Heart right ventricle (tissue), 16 donors: Measurements from ENCODE around the gene TWNK. TPM values are rescaled to one million over a fixed set of nuclear protein-coding genes. Genes with fewer than 3 reads are reported as not detected.

ENCODE experiments used
- ATAC-seq, 8 donors: fragments of 200-7000 bp; cut with Tn5 transposase; one replicate each; pipeline ENCODE4 v1.9.1; 2020; ENCODE audit warnings: mild to moderate bottlenecking in 8 of 8, moderate library complexity in 8 of 8, moderate number of reproducible peaks in 1 of 8
- DNase-seq, 2 donors: peaks; one replicate each; pipeline ENCODE4 v3.0.0-alpha.2; 2020
- H3K27ac ChIP-seq, 10 donors: fragments of 200-600 bp; sonication (generic) in 2 of 10; one replicate each; pipeline versions ENCODE4 v1.5.0 to v1.8.0; 2020 to 2022; ENCODE audit warnings: mild to moderate bottlenecking in 3 of 10
- H3K27me3 ChIP-seq, 7 donors: fragments of 200-600 bp; one replicate each; pipeline ENCODE4 v1.8.0; 2021 to 2022; ENCODE audit warnings: mild to moderate bottlenecking in 2 of 7
- H3K36me3 ChIP-seq, 9 donors: fragments of 200-600 bp; sonication (generic) in 1 of 9; one replicate each; pipeline versions ENCODE4 v1.5.0 to v1.8.0; 2020 to 2022; ENCODE audit warnings: mild to moderate bottlenecking in 2 of 9
- H3K4me1 ChIP-seq, 9 donors: fragments of 200-600 bp; sonication (generic) in 1 of 9; one replicate each; pipeline versions ENCODE4 v1.5.0 to v1.8.0; 2020 to 2022; ENCODE audit warnings: mild to moderate bottlenecking in 4 of 9
- H3K4me3 ChIP-seq, 10 donors: fragments of 200-600 bp; sonication (generic) in 2 of 10; one replicate each; pipeline versions ENCODE4 v1.5.0 to v1.8.0; 2020 to 2022; ENCODE audit warnings: mild to moderate bottlenecking in 7 of 10, moderate library complexity in 2 of 10
- H3K9me3 ChIP-seq, 11 donors: fragments of 200-600 bp in 10 of 11; sonication (generic) in 2 of 11; one replicate each; pipeline versions ENCODE4 v1.5.0 to v1.8.0; 2013 to 2022; ENCODE audit warnings: mild to moderate bottlenecking in 2 of 11, control low read depth in 1 of 11, moderate library complexity in 1 of 11
- CTCF ChIP-seq, 9 donors: fragments of 200-600 bp; sonication (generic) in 2 of 9; IDR thresholded peaks; one replicate each; pipeline versions ENCODE4 v1.5.0 to v1.8.0; 2021 to 2022; ENCODE audit warnings: antibody characterized with exemption in 9 of 9, mild to moderate bottlenecking in 5 of 9, moderate library complexity in 1 of 9
- WGBS, 2 donors: extraction: QIAGEN DNeasy Blood & Tissue Kit; methylation state at CpG; one replicate each; pipeline ENCODE4 v1.1.7; 2013; ENCODE audit warnings: inconsistent platforms in 1 of 2; 5-methylcytosine and 5-hydroxymethylcytosine counted together
- intact Hi-C, 10 donors: fragments of 100-400 bp; cut with DNase I; formaldehyde crosslinking; loops; one replicate each; pipeline versions ENCODE4 v1.11.1 to v1.14.2; 2022
- polyA plus RNA-seq, 2 donors: library from polyadenylated mRNA; stranded (reverse); fragments of 200-250 nt; gene quantifications; one replicate each; pipeline ENCODE4 v1.2.3, GENCODE V29; 2013
- total RNA-seq, 10 donors: library from RNA; stranded (reverse); fragmentation: NEBNext Ultra II Directional in 3 of 10; extraction: Animal tissue kit (Norgen Biotek cat#: 25700) in 3 of 10; gene quantifications; one replicate each; pipeline versions ENCODE4 v1.2.1 to v1.2.4, GENCODE V29; 2021 to 2023
- donor health status: Arrhythmogenic right ventricular cardiomyopathy.
- donor health status: ischemic (EF 13 %, LVEDD 7.1; RV severe dilation, severe dysfunction).
- donor health status: healthy with polysubstance abuse.
- donor health status: DM: no; HTN: yes; CAD: no.
- donor health status: DM: no; HTN: no; CAD: no.
- donor health status: ischemic (EF 25% LVEDD 6.9; RV normal size, moderate dysfunction).
- donor health status: ischemic (EF 25% LVEDD 5.7; RV mildly dilated, moderate dysfunction).
- donor health status: healthy.
- donor health status: DM: yes; HTN: yes; CAD: no.
- donor health status: Ischemic cardiomyopathy.
- donor health status: ischemic (EF 35%, LVEDD 5.7; RV mildly dilated, moderate dysfunction).
- donor health status: nonischemic (EF 11% LVEDD 7.7; RV severe dilation, severe dysfunction).
- donor health status: DM: yes; HTN: yes; CAD: no.
- donor health status: PGD.
- donor health status: ischemic (EF 29% LVEDD 5.4; RV normal size, mild dysfunction).
- donor health status: nonischemic (EF 23%, LVEDD 6.1; RV moderate dilation, normal function).

TWNK gene
- total and polyA plus RNA-seq, 12 donors, result 4.2 to 7.7 (median 5.4) TPM

GRCh38 chr10:101000915-101001658, 13.7 kb downstream of the TWNK start:
- 16 to 18% methylated on average over 12 of the region's 12 CpGs for WGBS, 2 donors

GRCh38 chr10:101001659-101002035, 14.3 kb downstream of the TWNK start:
- 45 to 46% methylated on average over 5 of the region's 5 CpGs for WGBS, 2 donors
- ATAC-seq (no peak), DNase-seq (no peak)
- H3K36me3 ChIP-seq, result peaks cover 0 to 44% (median 37%) of the 10 kb centered on the region in 9 donors
- peak overlapping the region in 9 of 10 donors; percentile 99 to 100 (median 100) for H3K27ac ChIP-seq
- peaks cover 15 to 84% (median 56%) of the 10 kb centered on the region in 9 donors for H3K4me1 ChIP-seq
- peak overlapping the region in 9 of 10 donors; percentile 4 to 93 (median 85) for H3K4me3 ChIP-seq
- TF ChIP-seq CTCF (IDR thresholded peaks at IDR 0.05), result peak in 1 of 9 donors; percentile 4
- intact Hi-C loops, result no loop called here
- H3K9me3 ChIP-seq, result no peaks in the 10 kb centered on the region
- H3K27me3 ChIP-seq, result no peaks in the 10 kb centered on the region

More at GRCh38 chr10:101000915-101001658, 13.7 kb downstream of the TWNK start:
- H3K4me1 ChIP-seq, result peaks cover 19 to 84% (median 61%) of the 10 kb centered on the region in 9 donors
- peak in 2 of 9 donors; percentile 17 to 25 for TF ChIP-seq CTCF (IDR thresholded peaks at IDR 0.05)
- peak overlapping the region; percentile 98 to 100 (median 100) for H3K27ac ChIP-seq
- peak; percentile 25 to 65 (median 52) for ATAC-seq
- H3K36me3 ChIP-seq, result peaks cover 0 to 39% (median 31%) of the 10 kb centered on the region in 9 donors
- no peaks in the 10 kb centered on the region for H3K9me3 ChIP-seq
- peak overlapping the region; percentile 64 to 93 (median 85) for H3K4me3 ChIP-seq
- intact Hi-C loops, result no loop called here
- H3K27me3 ChIP-seq, result no peaks in the 10 kb centered on the region
- DNase-seq, result peak; percentile 86 to 95

- Histone ChIP-seq H3K36me3 (peaks cover 0 to 52% (median 40%) of the 10 kb centered on the region in 9 donors), H3K4me1 (peaks cover 14 to 87% (median 56%) of the 10 kb centered on the region in 9 donors), H3K27me3 (no peaks in the 10 kb centered on the region), H3K9me3 (no peaks in the 10 kb centered on the region), H3K27ac (peak overlapping the region in 9 of 10 donors; percentile 99 to 100 (median 100)), H3K4me3 (peak overlapping the region in 1 of 10 donors; percentile 88)
- 61 to 79% methylated on average over 11 of the region's 11 CpGs for WGBS, 2 donors
- intact Hi-C loops, result no loop called here
- ATAC-seq (no peak), DNase-seq (no peak)
- TF ChIP-seq CTCF (IDR thresholded peaks at IDR 0.05), result no peak
Observed at GRCh38 chr10:101002456-101002855, 15.1 kb downstream of the TWNK start.

GRCh38 chr10:101003639-101004206, 16.4 kb downstream of the TWNK start:
- Histone ChIP-seq H3K36me3 (peaks cover 0 to 53% (median 40%) of the 10 kb centered on the region in 9 donors), H3K9me3 (no peaks in the 10 kb centered on the region), H3K4me1 (peaks cover 17 to 87% (median 48%) of the 10 kb centered on the region in 9 donors), H3K27me3 (no peaks in the 10 kb centered on the region), H3K27ac (peak overlapping the region in 6 of 10 donors; percentile 3 to 78 (median 44)), H3K4me3 (no peak overlapping the region)
- DNase-seq (no peak), ATAC-seq (no peak)
- intact Hi-C loops, result no loop called here
- 86 to 88% methylated on average over 18 of the region's 18 CpGs for WGBS, 2 donors
- TF ChIP-seq CTCF (IDR thresholded peaks at IDR 0.05), result no peak
